GM13976 (cell line): ENCODE measurements around the gene RABL6.
A peak's percentile ranks its signal among the peaks of the same experiment; 100 is the strongest.
"Not testable (repeated sequence)": the region's sequence is repeated elsewhere in the genome, so short reads cannot be mapped to it uniquely, and the experiment has no call there.

Source experiments
- DNase-seq: peaks from one replicate; pipeline ENCODE4 v3.0.0; 2012; ENCODE audit warnings: low spot score
- in situ Hi-C: fragments of 300-500 bp; cut with MboI; formaldehyde crosslinking; loops from one replicate; pipeline ENCODE4 v1.12.0; 2022; ENCODE audit warnings: low sequenced_read_pairs, mixed read lengths, inconsistent platforms; ENCODE audit not compliant: unreplicated experiment
- TF ChIP-seq, protein P1 (sequence below): IDR thresholded peaks from 2 replicates; pipeline ENCODE4 v1.5.1; 2012; ENCODE audit warnings: borderline replicate concordance, mild to moderate bottlenecking; ENCODE audit not compliant: insufficient read depth; ENCODE audit errors: extremely low read depth, missing control alignments, control extremely low read depth

RABL6 gene

GRCh38 chr9:136766410-136767120 is 41.2 kb upstream of the RABL6 start:
- DNase-seq, in situ Hi-C loops: not testable (repeated sequence)
- TF ChIP-seq, protein P1, sequence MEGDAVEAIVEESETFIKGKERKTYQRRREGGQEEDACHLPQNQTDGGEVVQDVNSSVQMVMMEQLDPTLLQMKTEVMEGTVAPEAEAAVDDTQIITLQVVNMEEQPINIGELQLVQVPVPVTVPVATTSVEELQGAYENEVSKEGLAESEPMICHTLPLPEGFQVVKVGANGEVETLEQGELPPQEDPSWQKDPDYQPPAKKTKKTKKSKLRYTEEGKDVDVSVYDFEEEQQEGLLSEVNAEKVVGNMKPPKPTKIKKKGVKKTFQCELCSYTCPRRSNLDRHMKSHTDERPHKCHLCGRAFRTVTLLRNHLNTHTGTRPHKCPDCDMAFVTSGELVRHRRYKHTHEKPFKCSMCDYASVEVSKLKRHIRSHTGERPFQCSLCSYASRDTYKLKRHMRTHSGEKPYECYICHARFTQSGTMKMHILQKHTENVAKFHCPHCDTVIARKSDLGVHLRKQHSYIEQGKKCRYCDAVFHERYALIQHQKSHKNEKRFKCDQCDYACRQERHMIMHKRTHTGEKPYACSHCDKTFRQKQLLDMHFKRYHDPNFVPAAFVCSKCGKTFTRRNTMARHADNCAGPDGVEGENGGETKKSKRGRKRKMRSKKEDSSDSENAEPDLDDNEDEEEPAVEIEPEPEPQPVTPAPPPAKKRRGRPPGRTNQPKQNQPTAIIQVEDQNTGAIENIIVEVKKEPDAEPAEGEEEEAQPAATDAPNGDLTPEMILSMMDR = peak; percentile 37

DNA sequence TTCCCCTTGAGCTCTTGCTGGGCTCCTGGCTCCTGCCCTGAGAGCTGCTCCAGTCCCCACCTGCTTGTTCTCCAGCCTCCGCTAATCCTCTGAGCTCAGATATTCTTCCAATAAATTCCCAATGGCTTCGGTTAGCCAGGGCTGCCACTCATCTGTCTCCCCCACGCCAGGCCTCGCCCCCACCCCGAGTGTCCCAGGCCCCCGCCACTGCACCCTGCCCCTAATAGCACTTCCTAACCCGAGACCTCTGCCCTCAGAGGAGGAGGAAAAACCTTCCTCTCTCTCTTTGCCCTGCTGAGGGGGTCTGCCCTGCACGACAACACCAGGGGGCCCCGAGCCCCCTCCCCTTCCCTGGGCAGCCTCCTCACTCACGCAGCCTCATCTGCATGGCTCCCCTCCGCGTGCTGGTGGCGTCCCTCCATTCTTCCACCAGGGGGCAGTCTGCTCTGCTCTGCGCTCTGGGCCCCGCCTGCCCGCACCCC is 38.0 kb upstream of the RABL6 start:
- in situ Hi-C loops = loop anchor here (10.0 kb wide), 1 partner anchor 265 kb away; the partner anchor contains the start of gene FUT7
- peak; percentile 81 for DNase-seq
- TF ChIP-seq, protein P1 = peak; percentile 76

GRCh38 chr9:136771907-136772415 is 35.8 kb upstream of the RABL6 start:
- in situ Hi-C loops = loop anchor here (10.0 kb wide), 1 partner anchor 263 kb away; the partner anchor contains the start of gene FUT7
- TF ChIP-seq, protein P1 = no peak
- DNase-seq = no peak

DNA sequence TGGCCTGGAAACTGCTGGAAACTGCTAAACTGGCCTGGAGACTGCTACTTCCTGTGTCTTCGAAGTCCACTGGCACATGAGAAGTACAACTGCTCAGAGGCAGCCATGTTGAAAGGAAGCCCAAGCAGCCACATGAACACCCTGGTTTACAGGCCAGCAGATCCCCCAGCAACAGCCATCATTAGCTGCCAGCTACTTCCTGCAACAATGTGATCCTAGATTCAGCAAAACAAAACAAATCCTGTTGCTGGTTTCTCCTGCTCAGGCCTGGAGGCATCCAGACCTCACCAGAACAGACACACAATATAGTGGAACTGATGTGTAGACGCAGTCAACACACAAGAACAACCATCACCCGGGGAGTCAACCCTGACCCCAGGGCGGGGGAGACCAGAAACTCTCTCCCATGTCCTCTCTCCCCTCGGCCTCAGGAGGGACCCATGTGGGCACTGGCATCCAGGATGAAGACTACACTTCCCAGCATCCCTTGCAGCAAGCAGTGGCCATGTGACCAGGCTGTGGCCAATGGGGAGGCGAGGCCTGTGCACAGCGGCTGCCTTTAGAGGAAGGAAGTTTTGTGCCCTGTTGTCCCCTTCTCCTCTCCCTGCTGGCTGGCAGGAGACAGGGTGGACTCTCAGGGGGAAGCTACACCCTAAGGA is 34.2 kb upstream of the RABL6 start:
- TF ChIP-seq, protein P1 = no peak
- peak; percentile 47 for DNase-seq
- in situ Hi-C loops = loop anchor here (10.0 kb wide), 1 partner anchor 261 kb away; the partner anchor contains the start of gene FUT7

DNA sequence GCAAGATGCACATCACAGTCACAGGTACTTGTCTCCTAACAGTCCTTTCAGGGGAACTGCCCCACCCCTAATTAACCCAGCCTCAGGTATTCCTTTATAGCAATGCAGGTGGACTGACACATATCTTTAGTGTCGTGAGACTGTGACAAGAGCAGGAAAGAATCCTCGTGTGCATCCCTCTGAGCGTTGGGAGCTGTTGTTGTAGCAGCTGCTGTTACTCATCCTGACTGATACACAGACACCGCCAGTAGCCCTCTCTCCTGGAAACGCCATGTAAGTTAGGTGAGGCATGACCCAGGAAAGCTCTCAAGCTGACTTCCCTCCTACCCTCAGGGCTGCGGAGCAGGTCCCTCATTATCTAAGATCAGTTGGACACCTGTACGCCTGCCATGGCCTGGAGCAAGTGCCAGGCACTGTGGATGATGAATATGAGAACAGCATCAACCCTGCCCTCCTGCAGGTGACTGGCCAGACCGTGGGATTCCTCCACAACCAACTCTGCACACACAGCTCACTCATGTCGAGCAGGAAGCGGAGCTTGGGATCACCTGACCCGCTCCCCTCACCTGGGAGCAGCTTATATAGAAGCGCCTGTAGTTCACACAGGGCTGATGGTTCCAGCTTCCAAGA is 33.2 kb upstream of the RABL6 start:
- in situ Hi-C loops = loop anchor here (10.0 kb wide), 1 partner anchor 260 kb away; the partner anchor contains the start of gene FUT7
- DNase-seq = no peak
- TF ChIP-seq, protein P1 = no peak

DNA sequence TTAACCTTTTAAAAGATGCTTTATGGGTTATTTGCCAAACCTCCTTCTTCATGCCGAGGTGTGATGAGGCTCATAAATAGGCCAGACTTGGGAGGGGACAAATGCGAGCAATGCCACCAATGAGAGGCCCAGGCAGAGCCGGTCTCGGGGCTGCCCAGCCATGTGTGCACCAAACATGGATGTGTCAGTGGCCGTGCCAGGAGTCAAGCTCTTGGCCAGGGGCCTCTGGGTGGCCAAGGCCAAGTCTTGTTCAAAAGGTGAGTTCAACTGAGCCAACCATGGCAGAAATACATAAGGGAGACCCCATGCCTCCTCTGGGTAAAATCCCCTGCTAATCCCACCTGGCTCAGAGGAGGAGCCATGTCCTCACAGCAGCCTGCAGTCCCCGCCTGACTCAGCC is 32.6 kb upstream of the RABL6 start:
- TF ChIP-seq, protein P1 = no peak
- in situ Hi-C loops = loop anchor here (10.0 kb wide), 1 partner anchor 260 kb away; the partner anchor contains the start of gene FUT7
- DNase-seq = no peak
